HG03469 (cell line): Measurements from ENCODE around the gene LENG9.

Experiments used
- ATAC-seq: cut with Tn5 transposase; IDR thresholded peaks from one replicate; pipeline ENCODE4 v1.9.1; 2021; ENCODE audit warnings: mild to moderate bottlenecking, moderate library complexity, moderate number of reproducible peaks; ENCODE audit not compliant: unreplicated experiment

Gene LENG9

GRCh38 chr19:54422136-54422535, 41.4 kb downstream of the LENG9 start:
- no peak for ATAC-seq

DNA sequence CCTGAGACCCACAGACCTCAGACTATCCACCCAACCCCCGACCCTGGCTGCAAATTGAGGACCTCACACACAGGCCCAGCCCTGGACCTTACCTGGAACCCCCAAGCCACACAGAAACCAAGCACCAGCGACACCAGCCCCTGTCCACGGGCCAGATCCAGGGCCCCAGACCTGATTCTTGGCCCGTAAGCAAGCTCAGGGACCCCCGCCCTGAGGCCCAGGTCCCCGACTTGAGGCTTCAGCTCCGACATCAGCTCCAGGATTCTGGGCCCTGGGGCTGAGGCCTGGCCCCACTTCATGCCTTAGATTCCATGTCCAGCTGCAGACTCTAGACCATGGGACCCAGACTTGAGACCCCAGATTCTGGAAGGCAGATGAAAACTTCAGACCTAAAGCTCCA, 42.1 kb downstream of the LENG9 start:
- no peak for ATAC-seq

GRCh38 chr19:54421169-54421516, 42.4 kb downstream of the LENG9 start:
- ATAC-seq, result no peak

- ATAC-seq, result no peak
Measured at GRCh38 chr19:54420383-54421168, 43.0 kb downstream of the LENG9 start.

GRCh38 chr19:54420068-54420382, 43.6 kb downstream of the LENG9 start:
- no peak for ATAC-seq

- no peak for ATAC-seq
Measured at GRCh38 chr19:54418930-54419800, 44.4 kb downstream of the LENG9 start.

GRCh38 chr19:54418030-54418929, 45.3 kb downstream of the LENG9 start:
- ATAC-seq, result no peak

- ATAC-seq, result no peak
Measured at GRCh38 chr19:54416695-54417491, 46.7 kb downstream of the LENG9 start.

- ATAC-seq, result no peak
Measured at GRCh38 chr19:54415901-54416673, 47.5 kb downstream of the LENG9 start.

- ATAC-seq, result no peak
Measured at GRCh38 chr19:54415208-54415900, 48.2 kb downstream of the LENG9 start, which contains the start of gene TTYH1. TTYH1 (plus strand) TSS chr19:54415464; CDS start chr19:54415553, 89 bp downstream.

DNA sequence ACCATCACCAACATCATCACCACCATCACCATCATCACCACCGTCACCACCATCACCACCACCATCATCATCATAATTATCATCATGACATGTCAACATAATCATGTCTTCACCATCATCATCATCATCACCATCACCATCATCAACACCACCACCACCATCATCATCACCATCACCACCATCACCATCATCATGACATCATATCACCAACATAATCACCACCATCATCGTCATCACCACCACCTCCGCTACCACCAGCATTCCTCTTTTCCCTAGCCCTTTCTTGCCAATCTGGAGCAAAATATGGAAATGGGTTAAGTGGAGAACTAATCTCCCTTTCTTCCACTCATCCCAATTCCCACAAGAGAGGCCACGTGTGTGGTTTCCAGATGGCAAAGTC, 49.4 kb downstream of the LENG9 start:
- ATAC-seq, result no peak

GRCh38 chr19:54412877-54413276, 50.7 kb downstream of the LENG9 start:
- no peak for ATAC-seq
